Measurements from ENCODE around the gene STKLD1.

DNA sequence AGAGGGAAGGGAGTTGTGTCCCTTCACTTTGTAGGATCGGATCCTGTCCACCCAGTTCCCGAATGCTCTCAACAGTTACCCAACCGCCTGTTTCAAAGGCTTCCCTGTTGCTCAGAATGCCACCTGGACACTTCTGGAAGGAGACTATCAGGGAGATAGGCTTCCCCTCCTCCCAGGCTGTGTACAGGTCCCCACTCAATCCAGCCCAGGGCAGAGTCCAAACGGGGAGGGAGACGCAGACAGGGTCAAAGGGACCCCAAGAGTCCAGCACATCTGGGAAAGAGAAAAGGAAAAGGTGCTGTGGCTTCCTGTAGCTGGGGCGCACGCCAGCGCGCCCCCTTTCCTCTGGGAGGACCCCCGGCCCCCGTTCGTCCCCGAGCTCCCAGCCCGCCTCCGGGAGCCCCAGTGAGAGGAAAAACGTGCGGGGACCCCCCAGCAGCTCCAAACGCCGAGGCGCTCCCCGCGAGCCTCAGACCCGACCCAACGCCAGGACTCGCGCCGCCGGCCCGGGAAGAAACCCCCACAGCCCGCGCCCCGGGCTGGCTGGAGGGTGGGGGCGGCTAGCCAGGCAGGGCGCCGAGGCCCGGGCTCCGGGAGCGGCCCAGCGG lies 946 bp upstream of the STKLD1 start:
- TF ChIP-seq POLR2A (IDR thresholded peaks at IDR 0.05) (no peak), CTCF (IDR thresholded peaks at IDR 0.05) (no peak)

All from lower leg skin (tissue), 3 donors.